PC-3 (cell line): ENCODE results near the gene LRP1B. TPM values are rescaled to one million over a fixed set of nuclear protein-coding genes. Genes with fewer than 3 reads are reported as not detected.

Experiments
- ATAC-seq: fragments of 200-7000 bp; cut with Tn5 transposase; 2 replicates; pipeline ENCODE4 v1.9.1; 2020; ENCODE audit warnings: mild to moderate bottlenecking, moderate library complexity
- BruUV-seq: library from RNA; stranded (reverse); fragments of 400-500 nt; replicated peaks from 2 replicates; lab custom pipeline; 2021; lab: Mats Ljungman, UMichigan
- CTCF ChIA-PET: fragments of 300-600 bp; sonication (Branson Sonifier 250); formaldehyde crosslinking; loops from one replicate; lab custom pipeline; 2022; ENCODE audit warnings: antibody characterized with exemption; lab: Charles Lee
- POLR2A ChIA-PET: fragments of 300-600 bp; sonication (Branson Sonifier 250); formaldehyde crosslinking; loops from one replicate; lab custom pipeline; 2022; ENCODE audit warnings: antibody characterized with exemption; ENCODE audit not compliant: unreplicated experiment; lab: Charles Lee
- DNase-seq: peaks from one replicate; pipeline ENCODE4 v3.0.0-alpha.2; 2015
- H2AFZ ChIP-seq: fragments of 300-600 bp; sonication (generic); 2 replicates; pipeline ENCODE4 v1.6.0; 2016; ENCODE audit warnings: antibody characterized with exemption, low read length
- H3F3A ChIP-seq: fragments of 300-600 bp; sonication (generic); one replicate; pipeline ENCODE4 v1.6.0; 2017; ENCODE audit warnings: antibody characterized with exemption, low read length, control low read depth, mild to moderate bottlenecking; ENCODE audit not compliant: unreplicated experiment
- H3K27ac ChIP-seq: fragments of 300-600 bp; sonication (generic); 2 replicates; pipeline ENCODE4 v1.5.1; 2016; ENCODE audit warnings: mild to moderate bottlenecking, low read length
- H3K27me3 ChIP-seq: fragments of 300-600 bp; sonication (generic); 2 replicates; pipeline ENCODE4 v1.6.1; 2016; ENCODE audit warnings: low read length, mixed read lengths
- H3K36me3 ChIP-seq: fragments of 300-600 bp; sonication (generic); 2 replicates; pipeline ENCODE4 v1.6.1; 2016; ENCODE audit warnings: low read depth, mixed run types, low read length, mixed read lengths
- H3K4me1 ChIP-seq: fragments of 300-600 bp; sonication (generic); 2 replicates; pipeline ENCODE4 v1.5.1; 2016; ENCODE audit warnings: low read length; ENCODE audit not compliant: insufficient read depth
- H3K4me2 ChIP-seq: fragments of 300-600 bp; sonication (generic); 2 replicates; pipeline ENCODE4 v1.6.0; 2016; ENCODE audit warnings: low read length
- H3K4me3 ChIP-seq: fragments of 300-600 bp; sonication (generic); 2 replicates; pipeline ENCODE4 v1.5.1; 2016; ENCODE audit warnings: mild to moderate bottlenecking, low read length, mixed read lengths
- H3K79me2 ChIP-seq: fragments of 300-600 bp; sonication (generic); 2 replicates; pipeline ENCODE4 v1.6.1; 2017; ENCODE audit warnings: low read length, mixed read lengths
- H3K9ac ChIP-seq: fragments of 300-600 bp; sonication (generic); 2 replicates; pipeline ENCODE4 v1.6.0; 2016; ENCODE audit warnings: mild to moderate bottlenecking, low read length
- H3K9me2 ChIP-seq: fragments of 300-600 bp; sonication (generic); replicated peaks from 2 replicates; pipeline ENCODE4 v1.6.1; 2016; ENCODE audit warnings: mixed run types, low read length, mixed read lengths
- H3K9me3 ChIP-seq: fragments of 300-600 bp; sonication (generic); 2 replicates; pipeline ENCODE4 v1.6.1; 2016; ENCODE audit warnings: low read length, mixed read lengths
- H4K20me1 ChIP-seq: fragments of 300-600 bp; sonication (generic); 2 replicates; pipeline ENCODE4 v1.6.1; 2016; ENCODE audit warnings: low read length, mixed read lengths
- CTCF ChIP-seq: fragments of 300-600 bp; sonication (generic); conservative IDR thresholded peaks from 2 replicates; pipeline ENCODE4 v1.5.1; 2017; ENCODE audit warnings: antibody characterized with exemption, low read depth, mild to moderate bottlenecking, low read length
- EZH2 ChIP-seq: fragments of 300-600 bp; sonication (generic); IDR thresholded peaks from one replicate; pipeline ENCODE4 v1.6.1; 2017; ENCODE audit warnings: antibody characterized with exemption, mild to moderate bottlenecking, low read length; ENCODE audit not compliant: unreplicated experiment
- EZH2phosphoT487 ChIP-seq: fragments of 300-600 bp; sonication (generic); IDR thresholded peaks from 2 replicates; pipeline ENCODE4 v1.6.1; 2018; ENCODE audit warnings: mild to moderate bottlenecking, antibody characterized with exemption, low read length, borderline replicate concordance
- intact Hi-C: fragments of 100-400 bp; cut with micrococcal nuclease; formaldehyde crosslinking; loops from 2 replicates; pipeline ENCODE4 v1.9.0; 2023
- total RNA-seq: library from RNA; depleted of rRNA; stranded (reverse); fragments of >200 nt; gene quantifications from 2 replicates; pipeline ENCODE4 v1.2.3, GENCODE V29; 2014

The LRP1B gene
- total RNA-seq, 1 experiment from 2014 or later = 0.04 TPM

- no peaks in the 10 kb centered on the region for H3K9me3 ChIP-seq
- CTCF ChIA-PET = no interaction called here
- no peak for TF ChIP-seq EZH2phosphoT487
- H3K27ac ChIP-seq = no peak overlapping the region
- H3K27me3 ChIP-seq = no peaks in the 10 kb centered on the region
- no TSS peak for BruUV-seq
- no peak overlapping the region for H3K4me3 ChIP-seq
- DNase-seq = no peak
- intact Hi-C loops = no loop called here
- H3K9me2 ChIP-seq = no peaks in the 10 kb centered on the region
- no peaks in the 10 kb centered on the region for H3K79me2 ChIP-seq
- H4K20me1 ChIP-seq = no peaks in the 10 kb centered on the region
- no peak overlapping the region for H2AFZ ChIP-seq
- POLR2A ChIA-PET = no interaction called here
- H3K4me2 ChIP-seq = no peak overlapping the region
- H3F3A ChIP-seq = no peaks in the 10 kb centered on the region
- H3K9ac ChIP-seq = no peak overlapping the region
- no peak for ATAC-seq
- no peaks in the 10 kb centered on the region for H3K36me3 ChIP-seq
- no peaks in the 10 kb centered on the region for H3K4me1 ChIP-seq
Measured at GRCh38 chr2:141692829-141693228, 438.0 kb downstream of the LRP1B start.

GRCh38 chr2:141676139-141676538, 454.7 kb downstream of the LRP1B start:
- Histone ChIP-seq H3K9ac (no peak overlapping the region), H3K27me3 (no peaks in the 10 kb centered on the region), H2AFZ (no peak overlapping the region), H3K9me3 (no peaks in the 10 kb centered on the region), H3K27ac (no peak overlapping the region), H4K20me1 (no peaks in the 10 kb centered on the region), H3K36me3 (no peaks in the 10 kb centered on the region), H3K9me2 (no peaks in the 10 kb centered on the region), H3K4me1 (no peaks in the 10 kb centered on the region), H3F3A (no peaks in the 10 kb centered on the region), H3K4me3 (no peak overlapping the region), H3K79me2 (no peaks in the 10 kb centered on the region), H3K4me2 (no peak overlapping the region)
- DNase-seq = no peak
- ATAC-seq = no peak
- CTCF ChIA-PET = no interaction called here
- intact Hi-C loops = no loop called here
- POLR2A ChIA-PET = no interaction called here
- BruUV-seq = no TSS peak
- TF ChIP-seq CTCF = no peak
- TF ChIP-seq EZH2 = no peak
- no peak for TF ChIP-seq EZH2phosphoT487

GRCh38 chr2:141666191-141666590, 464.6 kb downstream of the LRP1B start:
- H3K4me3 ChIP-seq = no peak overlapping the region
- no peak overlapping the region for H3K27ac ChIP-seq
- H3K27me3 ChIP-seq = no peaks in the 10 kb centered on the region
- DNase-seq = no peak
- H3K4me2 ChIP-seq = no peak overlapping the region
- no peak for ATAC-seq
- BruUV-seq = no TSS peak
- no peaks in the 10 kb centered on the region for H3K9me2 ChIP-seq
- no peak for TF ChIP-seq EZH2
- ChIA-PET POLR2A (no interaction called here), CTCF (no interaction called here)
- H4K20me1 ChIP-seq = no peaks in the 10 kb centered on the region
- intact Hi-C loops = no loop called here
- no peaks in the 10 kb centered on the region for H3K9me3 ChIP-seq
- no peak overlapping the region for H3K9ac ChIP-seq
- H2AFZ ChIP-seq = no peak overlapping the region
- no peaks in the 10 kb centered on the region for H3F3A ChIP-seq
- H3K79me2 ChIP-seq = no peaks in the 10 kb centered on the region
- H3K36me3 ChIP-seq = no peaks in the 10 kb centered on the region
- H3K4me1 ChIP-seq = no peaks in the 10 kb centered on the region

GRCh38 chr2:141660232-141660631, 470.6 kb downstream of the LRP1B start:
- BruUV-seq = no TSS peak
- Histone ChIP-seq H4K20me1 (no peaks in the 10 kb centered on the region), H3K4me2 (no peak overlapping the region), H3K4me3 (no peak overlapping the region), H2AFZ (no peak overlapping the region), H3K4me1 (no peaks in the 10 kb centered on the region), H3K36me3 (no peaks in the 10 kb centered on the region), H3K9me3 (no peaks in the 10 kb centered on the region), H3K9ac (no peak overlapping the region), H3K27ac (no peak overlapping the region), H3K27me3 (no peaks in the 10 kb centered on the region), H3F3A (no peaks in the 10 kb centered on the region), H3K79me2 (no peaks in the 10 kb centered on the region), H3K9me2 (no peaks in the 10 kb centered on the region)
- no peak for DNase-seq
- TF ChIP-seq EZH2 = no peak
- TF ChIP-seq EZH2phosphoT487 = no peak
- TF ChIP-seq CTCF = no peak
- intact Hi-C loops = no loop called here
- ChIA-PET CTCF (no interaction called here), POLR2A (no interaction called here)
- no peak for ATAC-seq
